ENCODE results near the gene HMGB1. TPM values are rescaled to one million over a fixed set of nuclear protein-coding genes. Genes with fewer than 3 reads are reported as not detected.
"Not testable (repeated sequence)": the region's sequence is repeated elsewhere in the genome, so short reads cannot be mapped to it uniquely, and the experiment has no call there.

The HMGB1 gene
- total and polyA plus RNA-seq, 2 donors (not counting 1 experiment from before 2014, with no cell fraction given) = 79.2 to 529 TPM

DNA sequence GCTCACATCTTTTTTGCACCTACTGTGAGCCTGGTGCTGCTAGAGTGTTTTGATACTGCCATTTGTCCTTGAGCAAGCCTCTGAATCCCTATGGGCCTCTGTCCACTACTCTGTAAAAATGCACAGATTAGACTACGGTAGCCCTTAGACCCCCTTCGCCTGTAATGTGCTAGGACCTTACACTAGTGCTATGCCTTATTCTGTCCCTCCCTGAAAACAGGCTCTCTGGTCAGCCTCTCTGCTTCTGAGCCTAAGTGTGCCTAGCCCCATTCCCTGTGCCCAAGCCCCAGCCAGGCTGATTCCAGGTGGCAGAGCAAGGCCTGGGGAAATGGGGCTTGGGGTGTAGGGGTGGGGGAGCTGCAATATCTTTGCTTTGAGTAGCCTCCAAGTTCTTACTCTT, 10.7 kb downstream of the HMGB1 start:
- no peak overlapping the region for H2AFZ ChIP-seq (ENCODE audit: insufficient read depth, low read depth, low read length, poor library complexity, severe bottlenecking)
- H3K4me3 Mint-ChIP-seq = no peak overlapping the region
- peaks cover 0 to 20% of the 10 kb centered on the region in 2 experiments for H3K36me3 ChIP-seq (replicated peaks in 1 of 2; ENCODE audit: control extremely low read depth in 1 of 2, control insufficient read depth in 1 of 2, extremely low read depth in 1 of 2, insufficient read depth in 2 of 2, low read length in 1 of 2)
- H3K4me3 ChIP-seq (ENCODE audit: control extremely low read depth in 1 of 5, extremely low read depth in 1 of 5, insufficient read depth in 1 of 5, low read depth in 2 of 5, low read length in 4 of 5) = no peak overlapping the region
- no peak for ATAC-seq (ENCODE audit: low read depth)
- no peaks in the 10 kb centered on the region for H3K9me3 Mint-ChIP-seq (ENCODE audit: insufficient read depth)
- no peaks in the 10 kb centered on the region for H3K27me3 Mint-ChIP-seq
- H3K27me3 ChIP-seq (replicated peaks in 1 of 4; ENCODE audit: control extremely low read depth in 1 of 4, control insufficient read depth in 3 of 4, insufficient read depth in 4 of 4, low read length in 3 of 4) = no peaks in the 10 kb centered on the region
- no peak for DNase-seq
- H3K4me1 ChIP-seq (ENCODE audit: control insufficient read depth in 2 of 2, insufficient read depth in 2 of 2, low read length in 2 of 2) = peaks cover 10 to 14% of the 10 kb centered on the region in 2 donors
- intact Hi-C loops (cut with micrococcal nuclease) = no loop called here
- peaks cover 41% of the 10 kb centered on the region for H3K4me1 Mint-ChIP-seq
- H3K27ac ChIP-seq (ENCODE audit: low read length in 2 of 2) = no peak overlapping the region
- TF ChIP-seq EZH2 (IDR thresholded peaks at IDR 0.05; ENCODE audit: borderline replicate concordance, insufficient read depth, low read depth, low read length, poor library complexity, severe bottlenecking) (no peak), CTCF (IDR thresholded peaks at IDR 0.05) (no peak)
- WGBS (ENCODE audit: insufficient coverage) = 100% methylated on average over 1 of the region's 2 CpGs
- H3K27ac Mint-ChIP-seq = peak overlapping the region; percentile 67
- peaks cover 55% of the 10 kb centered on the region for H3K79me2 ChIP-seq (ENCODE audit: control insufficient read depth, insufficient read depth, low read length)
- H3K9me3 ChIP-seq (ENCODE audit: control extremely low read depth in 1 of 3, control insufficient read depth in 2 of 3, insufficient read depth in 1 of 3, low read length in 2 of 3) = no peaks in the 10 kb centered on the region
- ChIA-PET CTCF (interaction anchor here (0.6 to 2.0 kb wide), 7 partner anchors 9 to 1809 kb away, joined by 3 to 8 read pairs (median 3); no protein-coding TSS in a partner anchor), POLR2A (interaction anchor here (0.6 to 1.1 kb wide), 6 partner anchors 11 to 196 kb away, joined by 3 to 8 read pairs (median 6); partner anchors contain the start of gene UBE2L5)
- no peak overlapping the region for H3K4me2 ChIP-seq (replicated peaks; ENCODE audit: low read depth, low read length, poor library complexity, severe bottlenecking)
- no peak overlapping the region for H3K9ac ChIP-seq (ENCODE audit: low read length)
- no peaks in the 10 kb centered on the region for H4K20me1 ChIP-seq (ENCODE audit: control insufficient read depth, insufficient read depth, low read length, poor library complexity, severe bottlenecking)

- peak overlapping the region; percentile 13 for H2AFZ ChIP-seq (ENCODE audit: insufficient read depth, low read depth, low read length, poor library complexity, severe bottlenecking)
- H3K4me3 Mint-ChIP-seq = no peak overlapping the region
- peaks cover 0 to 11% of the 10 kb centered on the region in 2 experiments for H3K36me3 ChIP-seq (replicated peaks in 1 of 2; ENCODE audit: control extremely low read depth in 1 of 2, control insufficient read depth in 1 of 2, extremely low read depth in 1 of 2, insufficient read depth in 2 of 2, low read length in 1 of 2)
- no peak overlapping the region for H3K4me3 ChIP-seq (ENCODE audit: control extremely low read depth in 1 of 5, extremely low read depth in 1 of 5, insufficient read depth in 1 of 5, low read depth in 2 of 5, low read length in 4 of 5)
- intact Hi-C loops (cut with micrococcal nuclease) = loop anchor here (1.0 to 2.0 kb wide), 2 partner anchors 10 to 45 kb away; no protein-coding TSS in a partner anchor
- CTCF ChIA-PET = interaction anchor here (0.9 to 2.6 kb wide), 12 partner anchors 8 to 321 kb away, joined by 3 to 8 read pairs (median 3); no protein-coding TSS in a partner anchor
- H3K4me2 ChIP-seq (replicated peaks; ENCODE audit: low read depth, low read length, poor library complexity, severe bottlenecking) = no peak overlapping the region
- no peaks in the 10 kb centered on the region for H3K27me3 Mint-ChIP-seq
- no peak overlapping the region for H3K9ac ChIP-seq (ENCODE audit: low read length)
- H4K20me1 ChIP-seq (ENCODE audit: control insufficient read depth, insufficient read depth, low read length, poor library complexity, severe bottlenecking) = no peaks in the 10 kb centered on the region
- ATAC-seq (ENCODE audit: low read depth) = peak; percentile 36
- H3K27ac ChIP-seq (ENCODE audit: low read length in 2 of 2) = no peak overlapping the region
- no peaks in the 10 kb centered on the region for H3K9me3 Mint-ChIP-seq (ENCODE audit: insufficient read depth)
- no peaks in the 10 kb centered on the region for H3K27me3 ChIP-seq (replicated peaks in 1 of 4; ENCODE audit: control extremely low read depth in 1 of 4, control insufficient read depth in 3 of 4, insufficient read depth in 4 of 4, low read length in 3 of 4)
- POLR2A ChIA-PET = no interaction called here
- H3K79me2 ChIP-seq (ENCODE audit: control insufficient read depth, insufficient read depth, low read length) = peaks cover 45% of the 10 kb centered on the region
- no peak overlapping the region for H3K27ac Mint-ChIP-seq
- WGBS (ENCODE audit: insufficient coverage) = no CpG with 5 or more reads among the region's 4 CpGs
- peaks cover 35% of the 10 kb centered on the region for H3K4me1 Mint-ChIP-seq
- TF ChIP-seq EZH2 (IDR thresholded peaks at IDR 0.05; ENCODE audit: borderline replicate concordance, insufficient read depth, low read depth, low read length, poor library complexity, severe bottlenecking) = no peak
- TF ChIP-seq CTCF (IDR thresholded peaks at IDR 0.05) = peak; percentile 28
- H3K9me3 ChIP-seq (ENCODE audit: control extremely low read depth in 1 of 3, control insufficient read depth in 2 of 3, insufficient read depth in 1 of 3, low read length in 2 of 3) = no peaks in the 10 kb centered on the region
- peaks cover 8 to 10% of the 10 kb centered on the region in 2 donors for H3K4me1 ChIP-seq (ENCODE audit: control insufficient read depth in 2 of 2, insufficient read depth in 2 of 2, low read length in 2 of 2)
- peak; percentile 43 for DNase-seq
These were observed 12.0 kb downstream of the HMGB1 start for GRCh38 chr13:30453727-30454126.

DNA sequence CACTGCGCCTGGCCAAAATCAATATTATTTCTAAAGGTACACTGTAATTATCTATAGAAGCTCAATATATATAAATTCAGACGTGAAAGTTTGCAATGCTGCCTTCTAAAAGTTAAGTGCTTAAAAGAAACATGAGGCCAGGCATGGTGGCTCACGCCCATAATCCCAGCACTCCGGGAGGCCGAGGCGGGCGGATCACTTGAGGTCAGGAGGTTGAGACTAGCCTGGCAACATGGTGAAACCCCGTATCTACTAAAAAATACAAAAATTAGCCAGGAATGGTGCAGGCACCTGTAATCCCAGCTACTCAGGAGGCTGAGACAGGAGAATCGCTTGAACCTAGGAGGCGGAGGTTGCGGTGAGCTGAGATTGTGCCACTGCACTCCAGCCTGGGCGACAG, 14.3 kb downstream of the HMGB1 start:
- intact Hi-C loops (cut with micrococcal nuclease) = not testable (repeated sequence)

More for the DNA sequence above, 14.3 kb downstream of the HMGB1 start:
- H3K4me2 ChIP-seq (replicated peaks; ENCODE audit: low read depth, low read length, poor library complexity, severe bottlenecking); H3K36me3 ChIP-seq (replicated peaks in 1 of 2; ENCODE audit: control extremely low read depth in 1 of 2, control insufficient read depth in 1 of 2, extremely low read depth in 1 of 2, insufficient read depth in 2 of 2, low read length in 1 of 2); H4K20me1 ChIP-seq (ENCODE audit: control insufficient read depth, insufficient read depth, low read length, poor library complexity, severe bottlenecking); H3K4me3 Mint-ChIP-seq; H2AFZ ChIP-seq (ENCODE audit: insufficient read depth, low read depth, low read length, poor library complexity, severe bottlenecking); H3K27me3 Mint-ChIP-seq; DNase-seq; H3K4me3 ChIP-seq (ENCODE audit: control extremely low read depth in 1 of 5, extremely low read depth in 1 of 5, insufficient read depth in 1 of 5, low read depth in 2 of 5, low read length in 4 of 5); ATAC-seq (ENCODE audit: low read depth); H3K27me3 ChIP-seq (replicated peaks in 1 of 4; ENCODE audit: control extremely low read depth in 1 of 4, control insufficient read depth in 3 of 4, insufficient read depth in 4 of 4, low read length in 3 of 4); H3K27ac ChIP-seq (ENCODE audit: low read length in 2 of 2); H3K9me3 Mint-ChIP-seq (ENCODE audit: insufficient read depth); H3K9me3 ChIP-seq (ENCODE audit: control extremely low read depth in 1 of 3, control insufficient read depth in 2 of 3, insufficient read depth in 1 of 3, low read length in 2 of 3); H3K9ac ChIP-seq (ENCODE audit: low read length); H3K27ac Mint-ChIP-seq: not testable (repeated sequence)
- ChIA-PET CTCF (interaction anchor here (1.1 to 1.4 kb wide), 5 partner anchors 27 to 91 kb away, joined by 3 to 5 read pairs (median 3); no protein-coding TSS in a partner anchor), POLR2A (interaction anchor here (0.9 kb wide), 1 partner anchor 29 kb away, joined by 3 read pairs; the partner anchor contains the start of gene UBE2L5)
- peaks cover 34% of the 10 kb centered on the region for H3K4me1 Mint-ChIP-seq
- Histone ChIP-seq H3K79me2 (ENCODE audit: control insufficient read depth, insufficient read depth, low read length) (peaks cover 30% of the 10 kb centered on the region), H3K4me1 (ENCODE audit: control insufficient read depth in 2 of 2, insufficient read depth in 2 of 2, low read length in 2 of 2) (peaks cover 11 to 16% of the 10 kb centered on the region in 2 donors)
- WGBS (ENCODE audit: insufficient coverage) = 96% methylated on average over 6 of the region's 12 CpGs
